Activated B cell treated with CpG ODN at 0.5 μM for 24 hours (primary cell): Measurements from ENCODE around the gene C11orf91. TPM values are rescaled to one million over a fixed set of nuclear protein-coding genes. Genes with fewer than 3 reads are reported as not detected.

Experiments
- ATAC-seq: fragments of 200-7000 bp; cut with Tn5 transposase; one replicate; pipeline ENCODE4 v1.10.0; 2021; ENCODE audit warnings: low read depth, mild to moderate bottlenecking, moderate library complexity
- CTCF ChIA-PET: fragments of 350-600 bp; sonication (Branson Sonifier 250); formaldehyde crosslinking; loops from one replicate; lab custom pipeline; 2021; ENCODE audit warnings: antibody characterized with exemption; lab: Charles Lee
- POLR2A ChIA-PET: fragments of 350-600 bp; sonication (Branson Sonifier 250); formaldehyde crosslinking; loops from one replicate; lab custom pipeline; 2021; ENCODE audit warnings: antibody characterized with exemption; lab: Charles Lee
- DNase-seq: peaks from one replicate; pipeline ENCODE4 v3.0.0; 2022
- H3K27ac Mint-ChIP-seq: one replicate; pipeline ENCODE4 v1.8.0; 2020; ENCODE audit warnings: mixed read lengths
- H3K27me3 Mint-ChIP-seq: one replicate; pipeline ENCODE4 v1.8.0; 2021; ENCODE audit warnings: mixed read lengths
- H3K36me3 Mint-ChIP-seq: one replicate; pipeline ENCODE4 v1.8.0; 2021; ENCODE audit warnings: low read depth, mixed read lengths
- H3K4me1 Mint-ChIP-seq: one replicate; pipeline ENCODE4 v1.8.0; 2021; ENCODE audit warnings: mixed read lengths
- H3K4me3 Mint-ChIP-seq: one replicate; pipeline ENCODE4 v1.8.0; 2020; ENCODE audit warnings: mild to moderate bottlenecking, mixed read lengths
- H3K9me3 Mint-ChIP-seq: one replicate; pipeline ENCODE4 v1.8.0; 2020; ENCODE audit warnings: mixed read lengths
- CTCF ChIP-seq: fragments of 200-600 bp; IDR thresholded peaks from one replicate; pipeline ENCODE4 v1.8.0; 2022; ENCODE audit warnings: antibody characterized with exemption, mild to moderate bottlenecking
- intact Hi-C: fragments of 100-400 bp; cut with micrococcal nuclease; formaldehyde crosslinking; loops from one replicate; pipeline ENCODE4 v1.15.1; 2024
- total RNA-seq: library from RNA; stranded (reverse); gene quantifications from 2 replicates; pipeline ENCODE4 v1.2.3, GENCODE V29; 2022

The C11orf91 gene
- total RNA-seq, 1 donor from 2014 or later = 0.49 TPM

GRCh38 chr11:33706966-33707365, 6.3 kb upstream of the C11orf91 start:
- DNase-seq (no peak), ATAC-seq (no peak)
- TF ChIP-seq CTCF = no peak
- Mint-ChIP-seq H3K27me3 (no peaks in the 10 kb centered on the region), H3K36me3 (peaks cover 24% of the 10 kb centered on the region), H3K4me3 (no peak overlapping the region), H3K9me3 (no peaks in the 10 kb centered on the region), H3K27ac (no peak overlapping the region), H3K4me1 (no peaks in the 10 kb centered on the region)
- intact Hi-C loops = no loop called here
- CTCF ChIA-PET = no interaction called here
- POLR2A ChIA-PET = no interaction called here

GRCh38 chr11:33706546-33706945, 5.9 kb upstream of the C11orf91 start:
- Mint-ChIP-seq H3K4me3 (no peak overlapping the region), H3K36me3 (peaks cover 22% of the 10 kb centered on the region), H3K4me1 (no peaks in the 10 kb centered on the region), H3K27ac (no peak overlapping the region), H3K27me3 (no peaks in the 10 kb centered on the region), H3K9me3 (no peaks in the 10 kb centered on the region)
- intact Hi-C loops = no loop called here
- DNase-seq = no peak
- ChIA-PET POLR2A (no interaction called here), CTCF (interaction anchor here (1.8 kb wide), 1 partner anchor 36 kb away, joined by 5 read pairs; no protein-coding TSS in a partner anchor)
- TF ChIP-seq CTCF = no peak
- no peak for ATAC-seq

GRCh38 chr11:33704240-33705002, 3.8 kb upstream of the C11orf91 start:
- ChIA-PET CTCF (interaction anchor here (1.8 kb wide), 1 partner anchor 38 kb away, joined by 5 read pairs; no protein-coding TSS in a partner anchor), POLR2A (no interaction called here)
- Mint-ChIP-seq H3K4me3 (no peak overlapping the region), H3K9me3 (no peaks in the 10 kb centered on the region), H3K4me1 (peaks cover 12% of the 10 kb centered on the region), H3K36me3 (peaks cover 11% of the 10 kb centered on the region), H3K27me3 (no peaks in the 10 kb centered on the region), H3K27ac (no peak overlapping the region)
- no peak for TF ChIP-seq CTCF
- intact Hi-C loops = no loop called here
- no peak for ATAC-seq
- no peak for DNase-seq

GRCh38 chr11:33703788-33704187, 3.2 kb upstream of the C11orf91 start:
- Mint-ChIP-seq H3K27ac (no peak overlapping the region), H3K27me3 (no peaks in the 10 kb centered on the region), H3K36me3 (peaks cover 6% of the 10 kb centered on the region), H3K9me3 (no peaks in the 10 kb centered on the region), H3K4me3 (no peak overlapping the region), H3K4me1 (peaks cover 12% of the 10 kb centered on the region)
- TF ChIP-seq CTCF = no peak
- DNase-seq (no peak), ATAC-seq (no peak)
- CTCF ChIA-PET = no interaction called here
- intact Hi-C loops = no loop called here
- POLR2A ChIA-PET = no interaction called here

- H3K4me3 Mint-ChIP-seq = no peak overlapping the region
- ChIA-PET POLR2A (no interaction called here), CTCF (no interaction called here)
- intact Hi-C loops = no loop called here
- no peak for DNase-seq
- ATAC-seq = no peak
- H3K36me3 Mint-ChIP-seq = peaks cover 1% of the 10 kb centered on the region
- H3K4me1 Mint-ChIP-seq = peaks cover 12% of the 10 kb centered on the region
- H3K27ac Mint-ChIP-seq = no peak overlapping the region
- no peak for TF ChIP-seq CTCF
- H3K9me3 Mint-ChIP-seq = no peaks in the 10 kb centered on the region
- H3K27me3 Mint-ChIP-seq = no peaks in the 10 kb centered on the region
Measured at GRCh38 chr11:33703234-33703633, 2.6 kb upstream of the C11orf91 start.
